DND-41 (cell line): ENCODE measurements around the gene LIG1.

ENCODE experiments used
- ATAC-seq: fragments of 200-7000 bp; cut with Tn5 transposase; 3 replicates; pipeline ENCODE4 v1.9.1; 2021; ENCODE audit warnings: low read depth; ENCODE audit not compliant: insufficient read depth
- DNase-seq: peaks from one replicate; pipeline ENCODE4 v3.0.0-alpha.2; 2020
- H2AFZ ChIP-seq: 2 replicates; pipeline ENCODE4 v1.6.0; 2012; ENCODE audit warnings: low read depth, low read length
- H3K27ac ChIP-seq: 2 replicates; pipeline ENCODE4 v1.5.1; 2012; ENCODE audit warnings: low read length, inconsistent platforms
- H3K27me3 ChIP-seq: fragments of 200-600 bp; sonication (generic); 2 replicates; pipeline ENCODE4 v1.6.0; 2012; ENCODE audit warnings: low read length, mild to moderate bottlenecking, inconsistent platforms; ENCODE audit not compliant: insufficient read depth, poor library complexity
- H3K36me3 ChIP-seq: 2 replicates; pipeline ENCODE4 v1.5.1; 2012; ENCODE audit warnings: low read length, inconsistent platforms; ENCODE audit not compliant: insufficient read depth
- H3K4me1 ChIP-seq: 2 replicates; pipeline ENCODE4 v1.5.1; 2012; ENCODE audit warnings: mild to moderate bottlenecking, low read length; ENCODE audit not compliant: insufficient read depth
- H3K4me2 ChIP-seq: 2 replicates; pipeline ENCODE4 v1.6.0; 2012; ENCODE audit warnings: mild to moderate bottlenecking, moderate library complexity, low read length, inconsistent platforms; ENCODE audit not compliant: insufficient read depth
- H3K4me3 ChIP-seq, 2 experiments: fragments of 200-600 bp in 1 of 2; shearing (Covaris generic) in 1 of 2; 2 replicates each; pipeline ENCODE4 v1.5.1; 2012 to 2016; ENCODE audit warnings: inconsistent platforms in 2 of 2, low read length in 2 of 2, mild to moderate bottlenecking in 2 of 2, low read depth in 1 of 2, moderate library complexity in 1 of 2
- H3K79me2 ChIP-seq: 2 replicates; pipeline ENCODE4 v1.6.0; 2012; ENCODE audit warnings: low read length, inconsistent platforms; ENCODE audit not compliant: insufficient read depth
- H3K9ac ChIP-seq: 2 replicates; pipeline ENCODE4 v1.6.0; 2012; ENCODE audit warnings: low read depth, mild to moderate bottlenecking, inconsistent platforms, low read length, moderate library complexity
- H3K9me3 ChIP-seq: 2 replicates; pipeline ENCODE4 v1.5.1; 2012; ENCODE audit warnings: low read length, moderate library complexity, mild to moderate bottlenecking, inconsistent platforms; ENCODE audit not compliant: insufficient read depth, severe bottlenecking
- H4K20me1 ChIP-seq: 2 replicates; pipeline ENCODE4 v1.6.0; 2012; ENCODE audit warnings: low read length; ENCODE audit not compliant: insufficient read depth
- EZH2 ChIP-seq: IDR thresholded peaks from 3 replicates; pipeline ENCODE4 v1.6.1; 2012; ENCODE audit warnings: borderline replicate concordance, low read depth, mild to moderate bottlenecking, moderate library complexity, low read length, inconsistent platforms; ENCODE audit not compliant: severe bottlenecking
- TF ChIP-seq, protein P1 (sequence below): IDR thresholded peaks from 2 replicates; pipeline ENCODE4 v1.5.1; 2012; ENCODE audit warnings: borderline replicate concordance, low read length, moderate library complexity, mild to moderate bottlenecking; ENCODE audit not compliant: poor library complexity, severe bottlenecking; ENCODE audit errors: extremely low read depth

The LIG1 gene

DNA sequence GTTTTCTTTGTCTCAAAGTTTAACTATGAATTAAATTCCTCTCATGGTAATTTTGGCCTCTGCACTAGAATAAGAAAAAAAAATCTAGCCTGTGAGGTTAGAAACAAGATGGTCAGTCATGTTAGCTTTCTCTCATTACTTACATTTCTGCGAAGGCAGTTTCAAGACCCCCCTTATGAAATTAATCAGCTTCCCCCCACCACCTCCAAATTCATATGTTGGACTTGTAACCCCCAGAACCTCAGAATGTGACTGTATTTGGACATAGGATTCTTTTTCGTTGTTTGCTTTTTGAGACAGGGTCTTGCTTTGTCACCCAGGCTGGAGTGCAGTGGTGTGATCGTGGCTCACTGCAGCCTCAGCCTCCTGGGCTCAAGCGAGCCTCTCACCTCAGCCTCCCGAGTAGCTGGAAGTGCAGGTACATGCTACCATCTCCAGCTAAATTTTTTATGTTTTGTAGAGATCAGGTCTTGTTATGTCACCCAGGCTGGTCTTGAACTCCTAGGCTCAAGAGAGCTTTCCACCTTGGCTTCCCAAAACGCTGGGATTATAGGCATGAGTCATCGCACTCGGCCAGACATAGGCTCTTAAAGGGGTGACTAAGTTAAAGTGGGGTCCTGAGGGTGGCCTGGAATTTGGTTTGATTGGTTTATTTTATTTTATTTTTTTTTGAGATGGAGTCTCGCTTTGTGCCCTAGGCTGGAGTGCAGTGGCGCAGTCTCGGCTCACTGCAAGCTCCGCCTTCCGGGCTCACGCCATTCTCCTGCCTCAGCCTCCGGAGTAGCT is 61.0 kb downstream of the LIG1 start:
- peaks cover 5% of the 10 kb centered on the region for H3K4me1 ChIP-seq
- no peak overlapping the region for H3K27ac ChIP-seq
- ATAC-seq (no peak), DNase-seq (no peak)
- H3K36me3 ChIP-seq, result peaks cover under 1% of the 10 kb centered on the region; the same call in 1 of the 2 replicates
- TF ChIP-seq, protein P1, sequence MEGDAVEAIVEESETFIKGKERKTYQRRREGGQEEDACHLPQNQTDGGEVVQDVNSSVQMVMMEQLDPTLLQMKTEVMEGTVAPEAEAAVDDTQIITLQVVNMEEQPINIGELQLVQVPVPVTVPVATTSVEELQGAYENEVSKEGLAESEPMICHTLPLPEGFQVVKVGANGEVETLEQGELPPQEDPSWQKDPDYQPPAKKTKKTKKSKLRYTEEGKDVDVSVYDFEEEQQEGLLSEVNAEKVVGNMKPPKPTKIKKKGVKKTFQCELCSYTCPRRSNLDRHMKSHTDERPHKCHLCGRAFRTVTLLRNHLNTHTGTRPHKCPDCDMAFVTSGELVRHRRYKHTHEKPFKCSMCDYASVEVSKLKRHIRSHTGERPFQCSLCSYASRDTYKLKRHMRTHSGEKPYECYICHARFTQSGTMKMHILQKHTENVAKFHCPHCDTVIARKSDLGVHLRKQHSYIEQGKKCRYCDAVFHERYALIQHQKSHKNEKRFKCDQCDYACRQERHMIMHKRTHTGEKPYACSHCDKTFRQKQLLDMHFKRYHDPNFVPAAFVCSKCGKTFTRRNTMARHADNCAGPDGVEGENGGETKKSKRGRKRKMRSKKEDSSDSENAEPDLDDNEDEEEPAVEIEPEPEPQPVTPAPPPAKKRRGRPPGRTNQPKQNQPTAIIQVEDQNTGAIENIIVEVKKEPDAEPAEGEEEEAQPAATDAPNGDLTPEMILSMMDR, result no peak
- no peak for TF ChIP-seq EZH2
- no peak overlapping the region for H2AFZ ChIP-seq
- H3K4me3 ChIP-seq, result no peak overlapping the region
- no peaks in the 10 kb centered on the region for H3K9me3 ChIP-seq
- no peaks in the 10 kb centered on the region for H3K79me2 ChIP-seq
- H3K4me2 ChIP-seq, result no peak overlapping the region
- H4K20me1 ChIP-seq, result no peaks in the 10 kb centered on the region
- H3K27me3 ChIP-seq, result no peaks in the 10 kb centered on the region
- no peak overlapping the region for H3K9ac ChIP-seq

DNA sequence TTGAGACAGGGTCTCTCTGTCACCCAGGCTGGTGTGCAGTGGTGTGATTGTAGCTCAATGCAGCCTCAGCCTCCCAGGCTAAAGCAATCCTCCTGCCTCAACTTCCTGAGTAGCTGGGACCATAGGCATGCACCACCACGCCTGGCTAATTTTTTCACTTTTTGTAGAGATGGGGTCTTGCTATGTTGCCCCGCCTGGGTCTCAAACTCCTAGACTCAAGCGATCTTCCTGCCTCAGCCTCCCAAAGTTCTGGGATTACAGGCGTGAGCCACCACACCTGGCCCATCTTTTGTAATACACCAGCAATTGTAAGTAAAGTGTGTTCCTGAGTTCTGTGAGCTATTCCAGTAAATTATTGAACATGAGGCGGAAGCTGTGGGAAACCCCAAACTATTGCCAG is 66.2 kb downstream of the LIG1 start:
- no peak for TF ChIP-seq EZH2
- TF ChIP-seq, protein P1, result no peak
- no peak for ATAC-seq
- H4K20me1 ChIP-seq, result no peaks in the 10 kb centered on the region
- DNase-seq, result no peak
- no peaks in the 10 kb centered on the region for H3K9me3 ChIP-seq
- H3K27me3 ChIP-seq, result no peaks in the 10 kb centered on the region
- H2AFZ ChIP-seq, result no peak overlapping the region
- no peak overlapping the region for H3K4me3 ChIP-seq
- H3K9ac ChIP-seq, result no peak overlapping the region
- H3K4me2 ChIP-seq, result no peak overlapping the region
- H3K79me2 ChIP-seq, result no peaks in the 10 kb centered on the region
- H3K27ac ChIP-seq, result no peak overlapping the region
- no peaks in the 10 kb centered on the region for H3K4me1 ChIP-seq
- no peaks in the 10 kb centered on the region for H3K36me3 ChIP-seq

DNA sequence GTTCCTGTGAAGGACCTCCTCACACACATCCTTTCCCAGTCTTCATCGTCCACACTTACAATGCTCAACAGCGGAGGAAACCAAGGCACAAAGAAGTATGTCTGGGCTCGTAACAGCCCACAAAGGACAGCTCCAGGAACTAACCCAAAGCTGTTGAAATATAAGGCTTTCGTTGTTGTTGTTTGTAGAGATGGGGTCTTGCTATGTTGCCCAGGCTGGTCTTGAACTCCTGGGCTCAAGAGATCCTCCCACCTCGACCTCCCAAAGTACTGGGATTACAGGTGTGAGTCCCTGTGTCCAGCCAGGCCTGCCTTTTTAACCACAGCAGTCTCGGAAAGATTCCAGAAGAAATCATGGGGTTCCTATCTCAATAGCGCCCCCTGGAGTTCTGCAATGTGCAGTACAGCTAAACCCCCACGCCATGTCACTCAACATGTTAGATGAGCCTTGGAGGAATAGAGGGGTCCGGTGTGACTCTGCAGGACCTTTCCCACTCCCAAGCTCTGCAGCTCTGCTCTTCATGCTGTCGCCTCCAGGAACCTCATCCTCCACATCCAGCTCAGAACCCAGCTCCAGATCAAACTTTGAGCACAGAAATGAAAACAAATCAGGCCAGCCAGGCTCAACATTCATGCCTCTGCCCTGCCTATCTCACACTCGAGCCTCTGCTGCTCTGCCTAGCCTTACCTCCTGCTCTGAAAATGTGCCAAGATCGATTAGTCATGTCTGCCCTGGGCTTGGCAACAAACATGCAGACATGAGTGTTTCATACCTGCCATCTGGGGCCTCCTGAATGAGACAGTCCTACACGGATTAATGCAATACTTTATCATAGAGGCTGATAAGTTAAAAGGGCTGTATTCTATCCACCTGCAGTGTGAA is 67.0 kb downstream of the LIG1 start:
- H3K27ac ChIP-seq, result no peak overlapping the region
- ATAC-seq (peak; percentile 64), DNase-seq (peak; percentile 37)
- no peak overlapping the region for H3K9ac ChIP-seq
- H3K4me3 ChIP-seq, result no peak overlapping the region
- H3K4me1 ChIP-seq, result no peaks in the 10 kb centered on the region
- no peaks in the 10 kb centered on the region for H3K27me3 ChIP-seq
- no peak overlapping the region for H3K4me2 ChIP-seq
- no peaks in the 10 kb centered on the region for H4K20me1 ChIP-seq
- no peaks in the 10 kb centered on the region for H3K79me2 ChIP-seq
- no peaks in the 10 kb centered on the region for H3K36me3 ChIP-seq
- no peak for TF ChIP-seq EZH2
- TF ChIP-seq, protein P1, result peak; percentile 88
- no peak overlapping the region for H2AFZ ChIP-seq
- no peaks in the 10 kb centered on the region for H3K9me3 ChIP-seq
